HFFc6 (cell line): ENCODE results near the gene CUL7. TPM values are rescaled to one million over a fixed set of nuclear protein-coding genes. Genes with fewer than 3 reads are reported as not detected.

Source experiments
- DNase-seq: peaks from one replicate; pipeline ENCODE4 v3.0.0-alpha.2; 2018
- H3K27ac Mint-ChIP-seq: 2 replicates; pipeline ENCODE4 v1.8.0; 2020; ENCODE audit warnings: mild to moderate bottlenecking, mixed read lengths
- H3K27me3 Mint-ChIP-seq: 2 replicates; pipeline ENCODE4 v1.8.0; 2021; ENCODE audit warnings: mild to moderate bottlenecking, moderate library complexity, mixed read lengths; ENCODE audit not compliant: insufficient read depth
- H3K36me3 Mint-ChIP-seq: 2 replicates; pipeline ENCODE4 v1.8.0; 2021; ENCODE audit warnings: low read depth, mixed read lengths
- H3K4me1 Mint-ChIP-seq: 2 replicates; pipeline ENCODE4 v1.8.0; 2020; ENCODE audit warnings: low read depth, mixed read lengths
- H3K4me3 Mint-ChIP-seq: 2 replicates; pipeline ENCODE4 v1.8.0; 2020; ENCODE audit warnings: mild to moderate bottlenecking, moderate library complexity, mixed read lengths
- H3K9me3 Mint-ChIP-seq: 2 replicates; pipeline ENCODE4 v1.8.0; 2020; ENCODE audit warnings: mild to moderate bottlenecking, mixed read lengths
- total RNA-seq, 6 experiments: library from RNA; stranded (reverse); fragmentation: NEBNext Ultra II Directional; extraction: Animal tissue kit (Norgen Biotek cat#: 25700); gene quantifications; 2 replicates in 1 of 6; 3 replicates in 5 of 6; pipeline ENCODE4 v1.2.3, GENCODE V29; 2021
- TF ChIP-seq, protein P1 (sequence below): fragments of 200-600 bp; sonication (generic); IDR thresholded peaks from 2 replicates; pipeline ENCODE4 v1.5.0; 2021; ENCODE audit warnings: antibody characterized with exemption, mild to moderate bottlenecking

Gene CUL7
- total RNA-seq, 6 experiments from 2014 or later, result 33.7 to 50.3 (median 37.0) TPM

DNA sequence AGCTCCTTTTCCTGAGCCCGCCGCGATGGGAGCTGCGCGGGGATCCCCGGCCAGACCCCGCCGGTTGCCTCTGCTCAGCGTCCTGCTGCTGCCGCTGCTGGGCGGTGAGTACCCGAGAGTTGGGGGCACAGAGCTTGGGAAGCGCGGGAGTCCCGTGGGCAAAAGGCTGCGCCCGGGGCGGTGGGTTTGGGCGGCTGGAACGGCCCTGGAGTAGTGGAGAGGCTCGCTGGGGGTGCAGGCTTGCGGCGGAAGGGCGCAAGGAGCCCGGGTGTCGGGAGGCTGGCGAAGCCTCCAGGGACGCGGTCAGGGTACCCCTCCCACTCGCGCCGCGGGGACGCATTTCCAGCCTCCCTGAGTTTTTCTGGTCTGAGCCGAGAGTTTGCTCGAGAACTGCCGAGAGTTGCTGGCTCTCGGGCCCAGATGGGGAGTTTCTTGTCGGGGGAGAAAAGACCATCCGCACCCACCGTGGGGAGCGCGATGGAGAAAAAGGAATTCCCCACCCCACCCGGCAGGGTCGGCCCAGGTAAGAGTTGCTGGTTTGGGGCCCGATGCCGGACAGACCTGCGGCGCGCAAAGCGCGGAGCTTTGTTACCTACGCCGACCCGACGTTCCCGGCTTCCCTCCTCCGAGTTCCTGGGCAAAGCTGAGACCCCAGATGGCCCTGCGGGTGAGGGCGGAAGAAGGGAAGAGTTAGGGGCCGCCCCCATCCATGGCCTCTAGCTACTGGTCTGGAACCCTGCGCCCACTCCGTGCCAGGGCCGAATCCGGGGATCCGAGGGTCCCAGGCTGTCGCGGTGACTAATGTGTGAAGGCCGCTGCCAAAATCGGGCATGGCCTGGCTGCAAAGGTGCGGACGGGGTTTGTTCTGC, 23.0 kb upstream of the CUL7 start:
- Mint-ChIP-seq H3K4me3 (peak overlapping the region; percentile 89), H3K27ac (peak overlapping the region; percentile 67), H3K27me3 (peaks cover 1% of the 10 kb centered on the region; the same call in 1 of the 2 replicates), H3K36me3 (no peaks in the 10 kb centered on the region; the same call in 1 of the 2 replicates), H3K9me3 (no peaks in the 10 kb centered on the region), H3K4me1 (peaks cover 33% of the 10 kb centered on the region)
- TF ChIP-seq, protein P1, sequence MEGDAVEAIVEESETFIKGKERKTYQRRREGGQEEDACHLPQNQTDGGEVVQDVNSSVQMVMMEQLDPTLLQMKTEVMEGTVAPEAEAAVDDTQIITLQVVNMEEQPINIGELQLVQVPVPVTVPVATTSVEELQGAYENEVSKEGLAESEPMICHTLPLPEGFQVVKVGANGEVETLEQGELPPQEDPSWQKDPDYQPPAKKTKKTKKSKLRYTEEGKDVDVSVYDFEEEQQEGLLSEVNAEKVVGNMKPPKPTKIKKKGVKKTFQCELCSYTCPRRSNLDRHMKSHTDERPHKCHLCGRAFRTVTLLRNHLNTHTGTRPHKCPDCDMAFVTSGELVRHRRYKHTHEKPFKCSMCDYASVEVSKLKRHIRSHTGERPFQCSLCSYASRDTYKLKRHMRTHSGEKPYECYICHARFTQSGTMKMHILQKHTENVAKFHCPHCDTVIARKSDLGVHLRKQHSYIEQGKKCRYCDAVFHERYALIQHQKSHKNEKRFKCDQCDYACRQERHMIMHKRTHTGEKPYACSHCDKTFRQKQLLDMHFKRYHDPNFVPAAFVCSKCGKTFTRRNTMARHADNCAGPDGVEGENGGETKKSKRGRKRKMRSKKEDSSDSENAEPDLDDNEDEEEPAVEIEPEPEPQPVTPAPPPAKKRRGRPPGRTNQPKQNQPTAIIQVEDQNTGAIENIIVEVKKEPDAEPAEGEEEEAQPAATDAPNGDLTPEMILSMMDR, result no peak
- no peak for DNase-seq

DNA sequence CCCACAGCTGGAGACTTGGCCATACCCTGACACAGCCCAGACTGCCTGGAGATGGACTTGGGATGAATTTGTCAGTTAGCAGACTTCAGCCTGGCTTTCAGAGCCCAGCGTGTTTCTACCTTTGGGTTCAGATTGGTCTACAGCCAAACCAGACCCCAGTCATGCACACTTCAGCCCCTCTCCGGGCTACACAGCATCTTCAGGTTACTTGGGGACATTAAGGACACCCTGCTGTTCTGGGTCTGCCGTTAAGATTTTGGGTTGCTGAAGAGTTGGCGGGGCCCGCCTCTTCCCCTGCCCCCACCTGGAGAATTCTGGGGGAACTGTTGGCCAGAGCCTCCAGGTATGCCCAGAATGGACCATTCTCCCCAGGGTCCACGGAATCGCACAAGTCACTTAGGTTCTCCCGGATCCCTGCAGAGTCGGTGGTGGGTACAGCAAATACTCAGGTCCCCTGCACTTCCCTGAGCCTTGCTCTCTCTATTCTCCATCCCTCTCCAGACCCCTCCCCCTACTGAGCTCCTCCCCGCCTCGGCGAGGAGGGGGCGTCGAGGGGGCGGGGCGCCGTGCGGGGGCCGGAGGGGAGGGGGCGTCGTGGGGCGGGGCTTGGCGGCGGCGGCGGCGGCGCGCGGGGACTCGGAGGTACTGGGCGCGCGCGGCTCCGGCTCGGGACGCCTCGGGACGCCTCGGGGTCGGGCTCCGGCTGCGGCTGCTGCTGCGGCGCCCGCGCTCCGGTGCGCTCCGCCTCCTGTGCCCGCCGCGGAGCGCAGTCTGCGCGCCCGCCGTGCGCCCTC, 22.2 kb upstream of the CUL7 start, which contains the start of gene PTK7:
Gene PTK7, plus strand, starts transcription at position 645 of the 794 bp plus-strand sequence. CDS start 175 bp downstream, outside the sequence.
- Mint-ChIP-seq H3K9me3 (no peaks in the 10 kb centered on the region), H3K27ac (peak within 1 kb of the TSS; percentile 67), H3K4me1 (peaks cover 31% of the 10 kb centered on the region), H3K36me3 (no peaks in the 10 kb centered on the region; the same call in 1 of the 2 replicates), H3K4me3 (peak within 1 kb of the TSS; percentile 89), H3K27me3 (peaks cover 1% of the 10 kb centered on the region; the same call in 1 of the 2 replicates)
- TF ChIP-seq, protein P1, result no peak
- no peak for DNase-seq

DNA sequence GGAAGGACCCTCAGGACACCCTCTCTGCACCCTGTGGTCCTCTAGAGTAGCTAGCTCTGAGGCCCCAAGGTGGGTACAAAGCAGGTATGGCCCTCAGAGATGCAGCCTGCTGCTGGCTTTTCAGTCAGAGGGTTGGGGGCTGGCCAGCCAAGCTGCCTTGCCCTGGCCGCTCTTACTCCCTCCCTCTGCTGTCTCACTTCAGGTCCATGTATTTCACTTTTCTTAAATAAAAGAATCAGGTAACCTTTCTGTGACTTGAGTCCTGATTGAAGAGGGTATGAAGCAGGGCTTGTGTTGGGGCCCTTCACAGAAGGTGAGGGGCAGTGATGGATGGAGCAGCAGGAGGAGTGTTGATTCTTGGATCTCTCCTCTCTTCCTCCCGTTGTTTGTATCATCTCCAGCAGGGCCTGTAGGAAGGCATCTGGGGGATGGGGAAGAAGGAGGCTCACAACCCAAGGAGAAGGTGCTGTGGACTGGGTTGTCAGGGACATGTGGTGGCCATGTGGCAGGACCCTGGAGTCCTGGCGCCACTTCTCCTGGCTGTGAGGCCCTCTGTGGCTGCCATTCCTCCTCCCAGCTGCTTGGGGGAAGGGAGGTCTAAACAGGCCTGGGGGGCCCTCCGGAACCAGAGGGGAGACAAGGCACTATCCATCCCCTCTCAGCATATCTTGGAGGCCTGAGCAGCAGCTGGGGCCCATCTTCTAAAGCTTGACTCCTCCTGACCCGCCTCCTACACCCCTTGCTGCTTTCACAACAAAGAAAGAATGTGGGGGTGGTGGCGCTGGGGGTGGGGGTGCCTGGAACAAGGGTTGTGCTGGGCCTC, 21.4 kb upstream of the CUL7 start:
- peak overlapping the region; percentile 83 for H3K4me3 Mint-ChIP-seq

DNA sequence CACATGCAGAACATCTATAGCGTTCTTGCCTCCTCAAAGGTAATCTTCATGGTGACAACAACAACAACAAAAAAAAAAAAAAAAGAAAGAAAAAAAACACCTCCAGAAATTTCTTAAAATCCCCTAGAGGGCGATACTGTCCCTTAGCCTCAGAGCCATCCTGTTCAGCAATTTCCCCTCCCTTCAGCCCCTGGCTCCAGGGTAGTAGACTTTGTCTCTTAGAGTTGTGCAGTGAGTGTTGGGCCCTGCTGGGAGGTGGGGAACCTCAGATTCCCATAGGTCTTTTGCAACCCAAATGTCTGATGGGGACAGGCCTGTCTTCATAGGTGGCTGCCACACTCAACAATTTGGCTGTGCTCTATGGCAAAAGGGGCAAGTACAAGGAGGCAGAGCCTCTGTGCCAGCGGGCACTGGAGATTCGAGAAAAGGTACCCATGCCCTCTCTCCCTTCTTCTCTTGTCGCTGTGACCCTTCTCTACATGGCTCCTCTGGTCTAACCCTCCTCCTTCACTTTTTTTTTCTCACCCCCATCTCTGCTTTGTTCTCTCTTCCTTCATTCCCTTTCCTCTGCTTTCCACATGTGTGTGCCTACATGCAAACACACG, 16.5 kb upstream of the CUL7 start:
- Mint-ChIP-seq H3K4me1 (peaks cover 12% of the 10 kb centered on the region), H3K27ac (no peak overlapping the region), H3K27me3 (no peaks in the 10 kb centered on the region), H3K9me3 (no peaks in the 10 kb centered on the region), H3K36me3 (no peaks in the 10 kb centered on the region), H3K4me3 (no peak overlapping the region)
- TF ChIP-seq, protein P1, result peak; percentile 88
- DNase-seq, result no peak

More for the DNA sequence above, 21.4 kb upstream of the CUL7 start:
- TF ChIP-seq, protein P1, result no peak
- Mint-ChIP-seq H3K9me3 (no peaks in the 10 kb centered on the region), H3K36me3 (no peaks in the 10 kb centered on the region), H3K27ac (peak overlapping the region; percentile 53), H3K27me3 (peaks cover 1% of the 10 kb centered on the region; the same call in 1 of the 2 replicates), H3K4me1 (peaks cover 36% of the 10 kb centered on the region)
- DNase-seq, result no peak
